NB4 (cell line): Measurements from ENCODE around the gene CLSTN3.

Experiments used
- MYC ChIP-seq: IDR thresholded peaks from 2 replicates; pipeline ENCODE4 v1.6.1; 2011; ENCODE audit warnings: low read depth, low read length
- POLR2A ChIP-seq: IDR thresholded peaks from 2 replicates; pipeline ENCODE4 v1.6.1; 2011; ENCODE audit warnings: mild to moderate bottlenecking; ENCODE audit not compliant: insufficient read length; ENCODE audit errors: extremely low read depth
- TF ChIP-seq, protein P1 (sequence below): IDR thresholded peaks from one replicate; pipeline ENCODE4 v1.5.1; 2012; ENCODE audit warnings: low read depth, low read length

DNA sequence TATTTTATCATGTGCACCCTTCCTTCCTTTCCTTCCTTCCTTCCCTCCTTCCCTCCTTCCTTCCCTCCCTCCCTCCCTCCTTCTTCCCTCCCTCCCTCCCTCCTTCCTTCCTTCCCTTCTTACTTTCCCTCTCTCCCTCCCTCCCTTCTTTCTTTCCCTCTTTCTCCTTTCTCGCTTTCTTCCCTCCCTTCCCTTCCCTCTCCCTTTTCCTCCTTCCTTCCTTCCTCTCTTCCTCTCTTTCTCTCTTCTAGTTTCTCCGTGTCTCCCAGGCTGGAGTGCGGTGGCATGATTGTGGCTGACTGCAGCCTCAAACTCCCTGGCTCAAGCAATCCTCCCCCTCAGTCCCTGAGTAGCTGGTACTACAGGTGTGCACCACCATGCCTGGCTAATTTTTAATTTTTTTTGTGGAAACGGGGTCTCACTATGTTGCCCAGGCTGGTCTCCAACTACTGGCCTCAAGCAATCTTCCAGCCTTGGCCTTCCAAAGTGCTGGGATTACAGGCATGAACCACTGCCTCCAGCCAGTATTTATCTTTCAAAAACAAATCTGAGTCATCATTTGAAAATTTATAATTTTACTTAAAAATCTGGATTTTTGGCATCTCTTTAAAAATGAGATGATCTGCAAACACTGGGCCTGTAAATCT lies 29.0 kb upstream of the CLSTN3 start:
- TF ChIP-seq, protein P1, sequence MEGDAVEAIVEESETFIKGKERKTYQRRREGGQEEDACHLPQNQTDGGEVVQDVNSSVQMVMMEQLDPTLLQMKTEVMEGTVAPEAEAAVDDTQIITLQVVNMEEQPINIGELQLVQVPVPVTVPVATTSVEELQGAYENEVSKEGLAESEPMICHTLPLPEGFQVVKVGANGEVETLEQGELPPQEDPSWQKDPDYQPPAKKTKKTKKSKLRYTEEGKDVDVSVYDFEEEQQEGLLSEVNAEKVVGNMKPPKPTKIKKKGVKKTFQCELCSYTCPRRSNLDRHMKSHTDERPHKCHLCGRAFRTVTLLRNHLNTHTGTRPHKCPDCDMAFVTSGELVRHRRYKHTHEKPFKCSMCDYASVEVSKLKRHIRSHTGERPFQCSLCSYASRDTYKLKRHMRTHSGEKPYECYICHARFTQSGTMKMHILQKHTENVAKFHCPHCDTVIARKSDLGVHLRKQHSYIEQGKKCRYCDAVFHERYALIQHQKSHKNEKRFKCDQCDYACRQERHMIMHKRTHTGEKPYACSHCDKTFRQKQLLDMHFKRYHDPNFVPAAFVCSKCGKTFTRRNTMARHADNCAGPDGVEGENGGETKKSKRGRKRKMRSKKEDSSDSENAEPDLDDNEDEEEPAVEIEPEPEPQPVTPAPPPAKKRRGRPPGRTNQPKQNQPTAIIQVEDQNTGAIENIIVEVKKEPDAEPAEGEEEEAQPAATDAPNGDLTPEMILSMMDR: no peak
- no peak for TF ChIP-seq MYC
- no peak for TF ChIP-seq POLR2A
